ENCODE data around the gene MRPL12. TPM values are rescaled to one million over a fixed set of nuclear protein-coding genes. Genes with fewer than 3 reads are reported as not detected.

MRPL12 gene
- total RNA-seq, 1 experiment from 2014 or later: 35.9 TPM

DNA sequence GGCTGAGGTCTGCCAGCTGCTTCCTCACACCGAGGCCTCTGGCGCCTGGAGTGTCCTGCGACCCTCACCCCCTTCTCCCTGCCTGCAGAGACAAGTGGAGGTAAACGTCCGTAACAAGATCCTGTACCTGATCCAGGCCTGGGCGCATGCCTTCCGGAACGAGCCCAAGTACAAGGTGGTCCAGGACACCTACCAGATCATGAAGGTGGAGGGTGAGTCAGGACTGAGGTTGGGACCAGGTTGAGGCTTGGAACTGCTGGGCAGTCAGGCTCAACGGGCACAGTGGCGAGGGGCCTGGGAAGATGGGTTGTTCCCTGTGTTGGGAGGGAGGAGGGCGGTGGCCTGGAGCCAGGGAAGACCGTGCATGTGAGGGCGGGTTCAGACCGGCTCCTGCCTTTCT, 14.6 kb upstream of the MRPL12 start:
- Histone ChIP-seq H3K27me3 (ENCODE audit: control insufficient read depth, insufficient read depth, low read length) (no peaks in the 10 kb centered on the region), H3K4me3 (ENCODE audit: insufficient read depth, low read depth, low read length) (no peak overlapping the region), H3K36me3 (replicated peaks; ENCODE audit: control insufficient read depth, insufficient read depth, low read length) (peaks cover 26% of the 10 kb centered on the region)
- no peak for DNase-seq

- peaks cover 28% of the 10 kb centered on the region for H3K36me3 ChIP-seq (replicated peaks; ENCODE audit: control insufficient read depth, insufficient read depth, low read length)
- H3K27me3 ChIP-seq (ENCODE audit: control insufficient read depth, insufficient read depth, low read length): no peaks in the 10 kb centered on the region
These were observed 13.1 kb upstream of the MRPL12 start for GRCh38 chr17:81690066-81690465.

GRCh38 chr17:81690549-81690948, 12.6 kb upstream of the MRPL12 start:
- no peak for DNase-seq
- Histone ChIP-seq H3K27me3 (ENCODE audit: control insufficient read depth, insufficient read depth, low read length) (no peaks in the 10 kb centered on the region), H3K36me3 (replicated peaks; ENCODE audit: control insufficient read depth, insufficient read depth, low read length) (peaks cover 28% of the 10 kb centered on the region), H3K4me3 (ENCODE audit: insufficient read depth, low read depth, low read length) (no peak overlapping the region)

More at GRCh38 chr17:81690066-81690465, 13.1 kb upstream of the MRPL12 start:
- H3K4me3 ChIP-seq (ENCODE audit: insufficient read depth, low read depth, low read length): no peak overlapping the region
- no peak for DNase-seq

DNA sequence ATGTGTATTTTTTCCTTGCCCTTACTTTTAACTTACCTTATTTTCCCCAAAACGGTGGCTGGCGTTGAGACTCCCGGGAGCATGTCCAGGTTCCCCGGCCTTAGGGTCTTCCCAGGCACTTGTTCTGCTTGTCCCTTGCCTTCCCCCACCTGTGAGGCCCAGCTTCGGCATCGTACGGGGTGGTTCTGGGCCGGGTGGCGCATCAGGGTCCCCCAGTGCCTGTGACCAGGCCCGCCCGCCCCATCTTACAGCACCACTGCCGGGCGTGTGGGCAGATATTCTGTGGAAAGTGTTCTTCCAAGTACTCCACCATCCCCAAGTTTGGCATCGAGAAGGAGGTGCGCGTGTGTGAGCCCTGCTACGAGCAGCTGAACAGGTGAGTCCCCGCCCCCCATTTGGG, 12.0 kb upstream of the MRPL12 start:
- H3K4me3 ChIP-seq (ENCODE audit: insufficient read depth, low read depth, low read length): no peak overlapping the region
- no peak for DNase-seq
- H3K27me3 ChIP-seq (ENCODE audit: control insufficient read depth, insufficient read depth, low read length): no peaks in the 10 kb centered on the region
- H3K36me3 ChIP-seq (replicated peaks; ENCODE audit: control insufficient read depth, insufficient read depth, low read length): peaks cover 24% of the 10 kb centered on the region

DNA sequence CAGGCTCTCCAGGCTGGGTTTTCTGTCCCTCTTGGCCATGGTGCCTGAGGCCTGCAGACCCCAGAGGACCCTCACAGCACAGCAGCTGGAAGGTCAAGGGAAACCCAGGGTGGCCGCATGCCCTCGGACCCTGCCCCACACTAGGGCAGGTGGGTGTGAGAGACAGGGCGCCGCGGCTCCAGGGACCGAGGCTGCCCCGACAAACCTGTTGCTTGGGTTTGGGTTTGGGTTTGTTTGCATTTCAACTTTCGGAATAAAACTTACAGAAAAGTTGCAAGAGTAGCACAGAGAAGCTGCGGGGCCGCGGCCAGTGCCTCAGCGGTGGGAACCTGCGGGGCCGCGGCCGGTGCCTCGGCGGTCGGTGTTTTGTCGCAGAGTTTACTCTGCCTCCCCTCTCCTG, 11.6 kb upstream of the MRPL12 start:
- DNase-seq: no peak
- H3K27me3 ChIP-seq (ENCODE audit: control insufficient read depth, insufficient read depth, low read length): no peaks in the 10 kb centered on the region
- peaks cover 22% of the 10 kb centered on the region for H3K36me3 ChIP-seq (replicated peaks; ENCODE audit: control insufficient read depth, insufficient read depth, low read length)
- no peak overlapping the region for H3K4me3 ChIP-seq (ENCODE audit: insufficient read depth, low read depth, low read length)

DNA sequence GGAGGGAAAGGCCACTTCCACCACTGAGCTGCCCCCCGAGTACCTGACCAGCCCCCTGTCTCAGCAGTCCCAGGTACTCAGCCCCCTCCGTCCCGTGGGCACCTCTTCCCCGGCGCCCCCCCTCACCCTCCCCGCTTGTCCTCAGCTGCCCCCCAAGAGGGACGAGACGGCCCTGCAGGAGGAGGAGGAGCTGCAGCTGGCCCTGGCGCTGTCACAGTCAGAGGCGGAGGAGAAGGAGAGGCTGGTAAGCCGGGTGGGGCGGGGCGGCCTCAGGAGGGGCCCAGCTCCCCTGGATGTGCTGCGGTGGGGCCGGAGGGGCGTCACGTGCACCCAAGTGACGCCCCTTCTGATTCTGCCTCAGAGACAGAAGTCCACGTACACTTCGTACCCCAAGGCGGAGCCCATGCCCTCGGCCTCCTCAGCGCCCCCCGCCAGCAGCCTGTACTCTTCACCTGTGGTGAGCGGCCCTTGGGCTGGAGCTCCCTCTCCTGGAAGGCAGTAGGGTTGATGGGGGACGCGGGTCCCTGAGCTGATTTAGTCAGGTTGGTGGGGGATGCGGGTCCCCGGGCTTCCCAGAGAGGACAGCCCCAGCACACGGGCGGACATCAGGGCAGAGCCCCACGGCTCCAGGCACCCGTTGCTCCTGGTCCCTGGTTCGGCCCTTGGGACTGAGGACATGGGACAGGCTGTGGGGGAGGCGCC, 9.5 kb upstream of the MRPL12 start:
- peak; percentile 91 for DNase-seq

DNA sequence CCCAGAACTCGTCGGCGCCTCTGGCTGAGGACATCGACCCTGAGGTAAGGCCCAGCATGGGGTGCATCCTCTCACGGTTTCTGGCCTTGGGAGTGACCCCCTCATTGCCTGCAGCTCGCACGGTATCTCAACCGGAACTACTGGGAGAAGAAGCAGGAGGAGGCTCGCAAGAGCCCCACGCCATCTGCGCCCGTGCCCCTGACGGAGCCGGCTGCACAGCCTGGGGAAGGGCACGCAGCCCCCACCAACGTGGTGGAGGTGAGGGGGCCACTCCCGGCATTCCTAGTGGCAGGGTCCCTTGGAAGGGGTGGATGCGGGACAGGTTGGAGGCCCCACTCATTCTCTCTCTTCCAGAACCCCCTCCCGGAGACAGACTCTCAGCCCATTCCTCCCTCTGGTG, 8.4 kb upstream of the MRPL12 start:
- no peak overlapping the region for H3K4me3 ChIP-seq (ENCODE audit: insufficient read depth, low read depth, low read length)
- no peaks in the 10 kb centered on the region for H3K27me3 ChIP-seq (ENCODE audit: control insufficient read depth, insufficient read depth, low read length)
- no peak for DNase-seq
- H3K36me3 ChIP-seq (replicated peaks; ENCODE audit: control insufficient read depth, insufficient read depth, low read length): peaks cover 15% of the 10 kb centered on the region

More for the DNA sequence above, 9.5 kb upstream of the MRPL12 start:
- Histone ChIP-seq H3K4me3 (ENCODE audit: insufficient read depth, low read depth, low read length) (no peak overlapping the region), H3K27me3 (ENCODE audit: control insufficient read depth, insufficient read depth, low read length) (no peaks in the 10 kb centered on the region), H3K36me3 (replicated peaks; ENCODE audit: control insufficient read depth, insufficient read depth, low read length) (peaks cover 17% of the 10 kb centered on the region)

- peaks cover 15% of the 10 kb centered on the region for H3K36me3 ChIP-seq (replicated peaks; ENCODE audit: control insufficient read depth, insufficient read depth, low read length)
- no peak for DNase-seq
- no peaks in the 10 kb centered on the region for H3K27me3 ChIP-seq (ENCODE audit: control insufficient read depth, insufficient read depth, low read length)
- H3K4me3 ChIP-seq (ENCODE audit: insufficient read depth, low read depth, low read length): no peak overlapping the region
These were observed 8.0 kb upstream of the MRPL12 start for GRCh38 chr17:81695211-81695610.

DNA sequence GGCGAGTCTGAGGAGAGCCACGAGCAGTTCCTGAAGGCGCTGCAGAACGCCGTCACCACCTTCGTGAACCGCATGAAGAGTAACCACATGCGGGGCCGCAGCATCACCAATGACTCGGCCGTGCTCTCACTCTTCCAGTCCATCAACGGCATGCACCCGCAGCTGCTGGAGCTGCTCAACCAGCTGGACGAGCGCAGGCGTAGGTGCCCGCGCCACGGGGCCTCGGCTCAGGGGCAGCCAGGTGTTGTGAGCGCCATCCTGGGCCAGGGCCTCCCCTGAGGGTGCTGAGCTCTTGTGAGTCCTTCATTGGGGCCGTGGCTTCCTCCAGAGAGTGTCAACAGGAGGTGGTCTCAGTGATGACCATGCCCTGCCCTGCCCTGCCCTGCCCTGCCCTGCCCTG, 7.4 kb upstream of the MRPL12 start:
- no peak for DNase-seq
- Histone ChIP-seq H3K36me3 (replicated peaks; ENCODE audit: control insufficient read depth, insufficient read depth, low read length) (peaks cover 16% of the 10 kb centered on the region), H3K27me3 (ENCODE audit: control insufficient read depth, insufficient read depth, low read length) (no peaks in the 10 kb centered on the region), H3K4me3 (ENCODE audit: insufficient read depth, low read depth, low read length) (no peak overlapping the region)

DNA sequence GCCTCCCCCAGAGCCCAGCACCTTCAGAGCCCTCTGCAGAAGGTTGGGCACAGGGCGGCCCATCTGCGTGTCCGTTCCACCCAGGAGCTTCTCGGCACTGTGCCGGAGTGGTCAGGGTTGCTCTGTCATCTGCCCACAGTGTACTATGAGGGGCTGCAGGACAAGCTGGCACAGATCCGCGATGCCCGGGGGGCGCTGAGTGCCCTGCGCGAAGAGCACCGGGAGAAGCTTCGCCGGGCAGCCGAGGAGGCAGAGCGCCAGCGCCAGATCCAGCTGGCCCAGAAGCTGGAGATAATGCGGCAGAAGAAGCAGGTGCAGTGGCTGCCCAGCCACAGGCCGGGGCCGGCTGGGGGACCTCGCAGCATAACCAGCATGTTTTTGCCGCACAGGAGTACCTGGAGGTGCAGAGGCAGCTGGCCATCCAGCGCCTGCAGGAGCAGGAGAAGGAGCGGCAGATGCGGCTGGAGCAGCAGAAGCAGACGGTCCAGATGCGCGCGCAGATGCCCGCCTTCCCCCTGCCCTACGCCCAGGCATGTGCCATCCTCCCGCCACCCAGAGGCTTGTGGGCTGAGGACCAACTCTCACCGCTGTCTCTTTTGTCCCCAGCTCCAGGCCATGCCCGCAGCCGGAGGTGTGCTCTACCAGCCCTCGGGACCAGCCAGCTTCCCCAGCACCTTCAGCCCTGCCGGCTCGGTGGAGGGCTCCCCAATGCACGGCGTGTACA, 6.8 kb upstream of the MRPL12 start:
- Histone ChIP-seq H3K4me3 (ENCODE audit: insufficient read depth, low read depth, low read length) (no peak overlapping the region), H3K27me3 (ENCODE audit: control insufficient read depth, insufficient read depth, low read length) (no peaks in the 10 kb centered on the region), H3K36me3 (replicated peaks; ENCODE audit: control insufficient read depth, insufficient read depth, low read length) (peaks cover 17% of the 10 kb centered on the region)
- no peak for DNase-seq

DNA sequence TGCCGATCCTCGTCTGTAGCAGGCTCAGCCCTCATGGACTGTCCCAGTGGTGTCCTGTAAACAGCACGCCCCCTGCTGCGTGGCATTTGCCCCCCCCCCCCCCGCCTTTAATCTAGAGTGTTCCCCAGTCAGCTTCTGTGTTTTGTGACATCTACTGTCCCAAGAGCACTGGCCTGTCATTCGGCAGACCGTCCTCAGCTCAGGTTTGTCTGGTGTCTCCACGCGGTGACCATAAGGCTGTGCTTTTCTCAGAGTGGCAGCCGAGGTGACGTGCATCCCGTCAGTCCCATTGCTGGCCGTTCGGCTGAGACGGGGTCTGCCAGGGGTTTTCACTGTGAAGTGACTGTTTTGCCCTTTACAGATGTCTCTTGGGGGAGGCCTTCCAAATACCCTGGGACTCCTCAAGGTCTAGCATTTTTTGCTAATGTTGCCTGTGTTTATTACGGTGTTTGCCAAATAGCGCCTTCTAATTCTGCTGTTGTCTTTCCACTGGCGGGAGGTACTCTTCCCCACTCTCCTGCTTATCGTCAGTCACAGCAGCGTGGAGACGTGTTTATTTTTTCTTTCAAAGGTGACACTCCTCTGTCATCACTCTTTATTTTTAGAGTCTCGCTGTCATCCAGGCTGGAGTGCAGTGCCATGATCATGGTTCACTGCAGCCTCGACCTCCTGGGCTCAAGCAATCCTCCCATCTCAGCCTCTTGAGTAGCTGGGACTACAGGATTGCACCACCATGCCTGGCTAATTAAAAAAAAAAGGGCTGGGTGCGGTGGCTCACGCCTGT, 5.7 kb upstream of the MRPL12 start:
- DNase-seq: no peak
- peaks cover 15% of the 10 kb centered on the region for H3K36me3 ChIP-seq (replicated peaks; ENCODE audit: control insufficient read depth, insufficient read depth, low read length)
- H3K4me3 ChIP-seq (ENCODE audit: insufficient read depth, low read depth, low read length): no peak overlapping the region
- H3K27me3 ChIP-seq (ENCODE audit: control insufficient read depth, insufficient read depth, low read length): no peaks in the 10 kb centered on the region

DNA sequence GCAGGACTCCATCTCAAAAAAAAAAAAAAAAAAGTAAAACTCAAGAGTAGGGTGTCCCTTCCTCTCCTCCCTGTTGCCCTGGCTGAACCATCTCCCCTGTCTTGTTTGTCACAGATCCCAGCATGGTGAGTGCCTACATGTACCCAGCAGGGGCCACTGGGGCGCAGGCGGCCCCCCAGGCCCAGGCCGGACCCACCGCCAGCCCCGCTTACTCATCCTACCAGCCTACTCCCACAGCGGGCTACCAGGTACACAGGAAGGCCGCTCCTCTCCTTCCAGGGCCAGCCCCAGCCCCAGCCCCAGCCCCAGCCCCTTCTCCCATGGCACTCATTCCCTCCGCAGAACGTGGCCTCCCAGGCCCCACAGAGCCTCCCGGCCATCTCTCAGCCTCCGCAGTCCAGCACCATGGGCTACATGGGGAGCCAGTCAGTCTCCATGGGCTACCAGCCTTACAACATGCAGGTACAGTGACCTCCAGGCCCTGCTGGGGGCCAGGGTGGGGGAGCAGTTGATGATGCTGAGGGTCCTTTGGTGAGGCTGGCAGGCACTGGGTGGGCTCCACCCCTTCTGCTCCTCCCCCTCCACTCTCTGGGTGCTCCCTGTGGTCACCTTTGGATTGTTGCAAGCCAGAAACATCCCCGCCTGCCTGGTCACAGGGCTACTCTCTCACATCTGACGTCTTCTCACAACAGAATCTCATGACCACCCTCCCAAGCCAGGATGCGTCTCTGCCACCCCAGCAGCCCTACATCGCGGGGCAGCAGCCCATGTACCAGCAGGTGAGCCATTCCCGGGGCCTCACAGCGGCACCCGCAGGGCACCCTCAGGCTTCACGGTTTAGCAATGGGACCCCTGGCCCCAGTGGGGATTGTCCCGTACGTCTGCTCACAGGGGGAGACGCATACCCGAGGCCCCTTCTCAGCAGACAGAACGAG, 2.5 kb upstream of the MRPL12 start:
- H3K4me3 ChIP-seq (ENCODE audit: insufficient read depth, low read depth, low read length): no peak overlapping the region
- no peak for DNase-seq
- peaks cover 21% of the 10 kb centered on the region for H3K36me3 ChIP-seq (replicated peaks; ENCODE audit: control insufficient read depth, insufficient read depth, low read length)
- no peaks in the 10 kb centered on the region for H3K27me3 ChIP-seq (ENCODE audit: control insufficient read depth, insufficient read depth, low read length)

GRCh38 chr17:81701288-81702071, 1.7 kb upstream of the MRPL12 start:
- Histone ChIP-seq H3K27me3 (ENCODE audit: control insufficient read depth, insufficient read depth, low read length) (no peaks in the 10 kb centered on the region), H3K36me3 (replicated peaks; ENCODE audit: control insufficient read depth, insufficient read depth, low read length) (peaks cover 22% of the 10 kb centered on the region), H3K4me3 (ENCODE audit: insufficient read depth, low read depth, low read length) (no peak overlapping the region; the same call in 1 of the 2 replicates)
- no peak for DNase-seq
